ENCODE results near the gene EVC2.

DNA sequence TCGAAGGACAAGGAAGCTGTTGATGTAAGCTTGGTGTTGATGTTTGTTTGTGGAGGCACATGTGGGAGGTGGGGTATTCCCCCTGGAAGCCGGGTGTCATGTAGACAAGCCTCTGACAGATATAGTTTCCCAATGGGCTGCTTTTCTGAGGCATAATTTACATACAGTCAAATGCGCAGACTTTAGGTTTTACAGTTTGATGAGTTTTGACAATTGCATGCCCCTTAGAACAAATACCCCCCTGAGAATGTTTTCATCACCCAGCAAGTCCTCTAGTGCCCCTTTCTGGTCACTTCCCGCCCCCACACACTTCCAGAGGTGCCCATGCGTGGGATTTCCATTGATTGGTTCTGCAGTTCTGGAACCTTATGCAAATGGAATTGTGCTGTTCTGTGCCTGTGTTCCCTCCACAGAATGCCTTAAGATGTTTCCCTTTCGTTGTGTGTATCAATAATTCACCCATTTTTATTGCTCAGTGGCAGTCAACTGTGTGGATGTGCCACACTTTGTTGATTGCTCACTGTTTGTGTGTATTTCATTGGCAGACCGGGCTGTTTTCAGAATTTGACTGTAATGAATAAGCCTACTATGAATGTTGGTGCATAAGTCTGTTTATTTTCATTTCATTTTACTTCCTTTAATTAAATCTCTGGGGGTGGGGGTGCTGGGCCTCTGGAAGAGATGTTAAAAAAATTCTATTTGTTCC is 11.1 kb upstream of the EVC2 start:
- TF ChIP-seq RCOR1 (IDR thresholded peaks at IDR 0.05; ENCODE audit: borderline replicate concordance in 1 of 2, low read depth in 2 of 2, low read length in 2 of 2): no peak
- TF ChIP-seq, protein P1, sequence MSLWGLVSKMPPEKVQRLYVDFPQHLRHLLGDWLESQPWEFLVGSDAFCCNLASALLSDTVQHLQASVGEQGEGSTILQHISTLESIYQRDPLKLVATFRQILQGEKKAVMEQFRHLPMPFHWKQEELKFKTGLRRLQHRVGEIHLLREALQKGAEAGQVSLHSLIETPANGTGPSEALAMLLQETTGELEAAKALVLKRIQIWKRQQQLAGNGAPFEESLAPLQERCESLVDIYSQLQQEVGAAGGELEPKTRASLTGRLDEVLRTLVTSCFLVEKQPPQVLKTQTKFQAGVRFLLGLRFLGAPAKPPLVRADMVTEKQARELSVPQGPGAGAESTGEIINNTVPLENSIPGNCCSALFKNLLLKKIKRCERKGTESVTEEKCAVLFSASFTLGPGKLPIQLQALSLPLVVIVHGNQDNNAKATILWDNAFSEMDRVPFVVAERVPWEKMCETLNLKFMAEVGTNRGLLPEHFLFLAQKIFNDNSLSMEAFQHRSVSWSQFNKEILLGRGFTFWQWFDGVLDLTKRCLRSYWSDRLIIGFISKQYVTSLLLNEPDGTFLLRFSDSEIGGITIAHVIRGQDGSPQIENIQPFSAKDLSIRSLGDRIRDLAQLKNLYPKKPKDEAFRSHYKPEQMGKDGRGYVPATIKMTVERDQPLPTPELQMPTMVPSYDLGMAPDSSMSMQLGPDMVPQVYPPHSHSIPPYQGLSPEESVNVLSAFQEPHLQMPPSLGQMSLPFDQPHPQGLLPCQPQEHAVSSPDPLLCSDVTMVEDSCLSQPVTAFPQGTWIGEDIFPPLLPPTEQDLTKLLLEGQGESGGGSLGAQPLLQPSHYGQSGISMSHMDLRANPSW (CRISPR knock-in tag; IDR thresholded peaks at IDR 0.05): no peak
- TF ChIP-seq, protein P2, sequence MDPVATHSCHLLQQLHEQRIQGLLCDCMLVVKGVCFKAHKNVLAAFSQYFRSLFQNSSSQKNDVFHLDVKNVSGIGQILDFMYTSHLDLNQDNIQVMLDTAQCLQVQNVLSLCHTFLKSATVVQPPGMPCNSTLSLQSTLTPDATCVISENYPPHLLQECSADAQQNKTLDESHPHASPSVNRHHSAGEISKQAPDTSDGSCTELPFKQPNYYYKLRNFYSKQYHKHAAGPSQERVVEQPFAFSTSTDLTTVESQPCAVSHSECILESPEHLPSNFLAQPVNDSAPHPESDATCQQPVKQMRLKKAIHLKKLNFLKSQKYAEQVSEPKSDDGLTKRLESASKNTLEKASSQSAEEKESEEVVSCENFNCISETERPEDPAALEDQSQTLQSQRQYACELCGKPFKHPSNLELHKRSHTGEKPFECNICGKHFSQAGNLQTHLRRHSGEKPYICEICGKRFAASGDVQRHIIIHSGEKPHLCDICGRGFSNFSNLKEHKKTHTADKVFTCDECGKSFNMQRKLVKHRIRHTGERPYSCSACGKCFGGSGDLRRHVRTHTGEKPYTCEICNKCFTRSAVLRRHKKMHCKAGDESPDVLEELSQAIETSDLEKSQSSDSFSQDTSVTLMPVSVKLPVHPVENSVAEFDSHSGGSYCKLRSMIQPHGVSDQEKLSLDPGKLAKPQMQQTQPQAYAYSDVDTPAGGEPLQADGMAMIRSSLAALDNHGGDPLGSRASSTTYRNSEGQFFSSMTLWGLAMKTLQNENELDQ (CRISPR knock-in tag; IDR thresholded peaks at IDR 0.05; ENCODE audit: borderline replicate concordance): no peak
